HepG2 (cell line): ENCODE data around the gene TTC39C. TPM values are rescaled to one million over a fixed set of nuclear protein-coding genes. Genes with fewer than 3 reads are reported as not detected.

Source experiments
- BCL6 ChIP-seq: IDR thresholded peaks from 2 replicates; pipeline ENCODE4 v1.6.1; 2016; ENCODE audit warnings: missing genetic modification reagents, missing compliant biosample characterization
- CSRNP2 ChIP-seq: sonication (generic); formaldehyde crosslinking; conservative IDR thresholded peaks from 2 replicates; pipeline ENCODE4 v1.8.0; 2022; ENCODE audit warnings: low read depth, missing genetic modification reagents
- GPBP1L1 ChIP-seq: sonication (generic); formaldehyde crosslinking; IDR thresholded peaks from 2 replicates; pipeline ENCODE4 v1.5.0; 2020; ENCODE audit warnings: mild to moderate bottlenecking, missing genetic modification reagents
- HNF4G ChIP-seq, 2 experiments: sonication (generic) in 1 of 2; formaldehyde crosslinking in 1 of 2; IDR thresholded peaks; 2 replicates each; pipeline versions ENCODE4 v1.4.0 to v1.6.1; 2011 to 2020; ENCODE audit warnings: borderline replicate concordance in 2 of 2, low read depth in 2 of 2, mild to moderate bottlenecking in 2 of 2, low read length in 1 of 2, missing genetic modification reagents in 1 of 2, moderate library complexity in 1 of 2
- HNRNPK ChIP-seq: fragments of 200-400 bp; formaldehyde crosslinking; IDR thresholded peaks from 2 replicates; pipeline ENCODE4 v1.6.1; 2018; ENCODE audit warnings: low read length, low read depth, moderate library complexity, mild to moderate bottlenecking; ENCODE audit not compliant: poor library complexity, severe bottlenecking
- KDM5B ChIP-seq: sonication (generic); formaldehyde crosslinking; IDR thresholded peaks from 2 replicates; pipeline ENCODE4 v1.4.0; 2020; ENCODE audit warnings: missing genetic modification reagents, mild to moderate bottlenecking, borderline replicate concordance
- NCOR1 ChIP-seq: fragments of 200-600 bp; sonication (generic); IDR thresholded peaks from 2 replicates; pipeline ENCODE4 v1.7.0; 2017; ENCODE audit warnings: antibody characterized with exemption, low read length, borderline replicate concordance
- PRPF4 ChIP-seq: fragments of 200-400 bp; formaldehyde crosslinking; IDR thresholded peaks from 2 replicates; pipeline ENCODE4 v1.6.1; 2016; ENCODE audit warnings: low read length, low read depth; ENCODE audit not compliant: poor library complexity, severe bottlenecking
- ZBTB8A ChIP-seq: sonication (generic); formaldehyde crosslinking; IDR thresholded peaks from 2 replicates; pipeline ENCODE4 v1.4.0; 2020; ENCODE audit warnings: mild to moderate bottlenecking, low read depth, missing genetic modification reagents, borderline replicate concordance
- ZFP37 ChIP-seq: sonication (generic); formaldehyde crosslinking; IDR thresholded peaks from 2 replicates; pipeline ENCODE4 v1.4.0; 2020; ENCODE audit warnings: missing genetic modification reagents, borderline replicate concordance
- ZMAT5 ChIP-seq: sonication (generic); formaldehyde crosslinking; IDR thresholded peaks from 2 replicates; pipeline ENCODE4 v1.5.0; 2020; ENCODE audit warnings: mild to moderate bottlenecking, low read depth, missing genetic modification reagents, borderline replicate concordance
- ZNF30 ChIP-seq: sonication (generic); formaldehyde crosslinking; IDR thresholded peaks from 2 replicates; pipeline ENCODE4 v1.5.0; 2020; ENCODE audit warnings: mild to moderate bottlenecking, missing genetic modification reagents
- ZNF354B ChIP-seq: sonication (generic); formaldehyde crosslinking; IDR thresholded peaks from 2 replicates; pipeline ENCODE4 v1.8.0; 2022; ENCODE audit warnings: mild to moderate bottlenecking, missing genetic modification reagents
- ZNF468 ChIP-seq: sonication (generic); formaldehyde crosslinking; IDR thresholded peaks from 2 replicates; pipeline ENCODE4 v1.8.0; 2022; ENCODE audit warnings: mild to moderate bottlenecking, moderate library complexity, missing genetic modification reagents
- ZNF652 ChIP-seq: IDR thresholded peaks from 2 replicates; pipeline ENCODE4 v1.6.1; 2016; ENCODE audit warnings: low read depth, borderline replicate concordance
- ZNF747 ChIP-seq: sonication (generic); formaldehyde crosslinking; IDR thresholded peaks from 2 replicates; pipeline ENCODE4 v1.8.1; 2023; ENCODE audit warnings: missing genetic modification reagents, mild to moderate bottlenecking, borderline replicate concordance
- ZNF768 ChIP-seq: sonication (generic); formaldehyde crosslinking; IDR thresholded peaks from 2 replicates; pipeline ENCODE4 v1.4.0; 2020; ENCODE audit warnings: missing genetic modification reagents
- polyA plus RNA-seq, 8 experiments: library from polyadenylated mRNA; depleted of rRNA in 3 of 8; stranded (reverse) in 7 of 8; unstranded in 1 of 8; fragments of >200 nt; fragmentation: Illumina TruSeq in 4 of 8; extraction: Trizol in 4 of 8; gene quantifications; 2 replicates each; pipeline versions ENCODE4 v1.2.1 to v1.2.3, GENCODE V29; 2011 to 2016; ENCODE audit warnings: low read depth in 4 of 8, missing spikeins in 1 of 8, mixed read lengths in 1 of 8; ENCODE audit not compliant: insufficient read depth in 1 of 8
- total RNA-seq, 5 experiments: library from RNA; depleted of rRNA; stranded (reverse); fragments of >200 nt; fragmentation: Illumina TruSeq; extraction: Trizol; gene quantifications; 2 replicates each; pipeline ENCODE4 v1.2.3, GENCODE V29; 2016; ENCODE audit warnings: low read depth in 1 of 5
- TF ChIP-seq, protein P1 (sequence below): sonication (generic); formaldehyde crosslinking; IDR thresholded peaks from 2 replicates; pipeline ENCODE4 v1.8.1; 2023; ENCODE audit warnings: mild to moderate bottlenecking, inconsistent platforms, moderate library complexity, missing genetic modification reagents, borderline replicate concordance
- TF ChIP-seq, protein P2 (sequence below): IDR thresholded peaks from 2 replicates; pipeline ENCODE4 v1.6.1; 2016; ENCODE audit warnings: missing genetic modification reagents, missing compliant biosample characterization
- TF ChIP-seq, protein P3 (sequence below): sonication (generic); formaldehyde crosslinking; IDR thresholded peaks from 2 replicates; pipeline ENCODE4 v1.5.0; 2020; ENCODE audit warnings: mild to moderate bottlenecking, missing genetic modification reagents

TTC39C gene
- total and polyA plus RNA-seq, 2 of the 13 experiments (the other 11 are each of a cell fraction or from before 2014, with no cell fraction given): 19.1 to 25.9 TPM

GRCh38 chr18:24112874-24113615, 98.5 kb downstream of the TTC39C start (continued):
- TF ChIP-seq ZMAT5 (CRISPR knock-in tag) (no peak), NCOR1 (peak; percentile 65; the same call in 1 of the 2 replicates), CSRNP2 (CRISPR knock-in tag) (no peak), ZNF768 (no peak), KDM5B (CRISPR knock-in tag) (peak; percentile 42; the same call in 1 of the 2 replicates), BCL6 (CRISPR knock-in tag) (peak; percentile 68), ZNF652 (CRISPR knock-in tag) (peak; percentile 50; the same call in 1 of the 2 replicates), ZNF468 (CRISPR knock-in tag) (no peak), PRPF4 (no peak), HNRNPK (no peak), ZFP37 (CRISPR knock-in tag) (no peak), ZNF354B (CRISPR knock-in tag) (0 out of 2 replicates have a peak, but pooled peaks have one; percentile 33), ZBTB8A (CRISPR knock-in tag) (no peak), ZNF30 (CRISPR knock-in tag) (no peak), HNF4G (IDR thresholded peaks at IDR 0.05; ENCODE audit: borderline replicate concordance, low read depth, low read length) (no peak), HNF4G (CRISPR knock-in tag; IDR thresholded peaks at IDR 0.05; ENCODE audit: borderline replicate concordance, low read depth) (no peak), ZNF747 (CRISPR knock-in tag) (peak; percentile 61; the same call in 1 of the 2 replicates), GPBP1L1 (CRISPR knock-in tag) (no peak)
- TF ChIP-seq, protein P1, sequence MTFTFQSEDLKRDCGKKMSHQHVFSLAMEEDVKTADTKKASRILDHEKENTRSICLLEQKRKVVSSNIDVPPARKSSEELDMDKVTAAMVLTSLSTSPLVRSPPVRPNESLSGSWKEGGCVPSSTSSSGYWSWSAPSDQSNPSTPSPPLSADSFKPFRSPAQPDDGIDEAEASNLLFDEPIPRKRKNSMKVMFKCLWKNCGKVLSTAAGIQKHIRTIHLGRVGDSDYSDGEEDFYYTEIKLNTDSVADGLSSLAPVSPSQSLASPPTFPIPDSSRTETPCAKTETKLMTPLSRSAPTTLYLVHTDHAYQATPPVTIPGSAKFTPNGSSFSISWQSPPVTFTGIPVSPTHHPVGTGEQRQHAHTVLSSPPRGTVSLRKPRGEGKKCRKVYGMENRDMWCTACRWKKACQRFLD (CRISPR knock-in tag): no peak
- TF ChIP-seq, protein P2, sequence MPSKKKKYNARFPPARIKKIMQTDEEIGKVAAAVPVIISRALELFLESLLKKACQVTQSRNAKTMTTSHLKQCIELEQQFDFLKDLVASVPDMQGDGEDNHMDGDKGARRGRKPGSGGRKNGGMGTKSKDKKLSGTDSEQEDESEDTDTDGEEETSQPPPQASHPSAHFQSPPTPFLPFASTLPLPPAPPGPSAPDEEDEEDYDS (CRISPR knock-in tag): peak; percentile 67; the same call in 1 of the 2 replicates
- TF ChIP-seq, protein P3, sequence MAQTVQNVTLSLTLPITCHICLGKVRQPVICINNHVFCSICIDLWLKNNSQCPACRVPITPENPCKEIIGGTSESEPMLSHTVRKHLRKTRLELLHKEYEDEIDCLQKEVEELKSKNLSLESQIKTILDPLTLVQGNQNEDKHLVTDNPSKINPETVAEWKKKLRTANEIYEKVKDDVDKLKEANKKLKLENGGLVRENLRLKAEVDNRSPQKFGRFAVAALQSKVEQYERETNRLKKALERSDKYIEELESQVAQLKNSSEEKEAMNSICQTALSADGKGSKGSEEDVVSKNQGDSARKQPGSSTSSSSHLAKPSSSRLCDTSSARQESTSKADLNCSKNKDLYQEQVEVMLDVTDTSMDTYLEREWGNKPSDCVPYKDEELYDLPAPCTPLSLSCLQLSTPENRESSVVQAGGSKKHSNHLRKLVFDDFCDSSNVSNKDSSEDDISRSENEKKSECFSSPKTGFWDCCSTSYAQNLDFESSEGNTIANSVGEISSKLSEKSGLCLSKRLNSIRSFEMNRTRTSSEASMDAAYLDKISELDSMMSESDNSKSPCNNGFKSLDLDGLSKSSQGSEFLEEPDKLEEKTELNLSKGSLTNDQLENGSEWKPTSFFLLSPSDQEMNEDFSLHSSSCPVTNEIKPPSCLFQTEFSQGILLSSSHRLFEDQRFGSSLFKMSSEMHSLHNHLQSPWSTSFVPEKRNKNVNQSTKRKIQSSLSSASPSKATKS (CRISPR knock-in tag): no peak
